Duodenal mucosa (tissue), 2 donors: ENCODE results near the gene EFCC1.

Experiments
- H3K27ac ChIP-seq: one replicate; pipeline ENCODE4 v1.7.0; 2013; ENCODE audit warnings: low read depth, low read length
- H3K27me3 ChIP-seq, 2 donors: one replicate each; pipeline ENCODE4 v1.7.0; 2013; ENCODE audit warnings: low read length in 2 of 2, control low read depth in 1 of 2; ENCODE audit not compliant: insufficient read depth in 2 of 2, control insufficient read depth in 1 of 2
- H3K36me3 ChIP-seq, 2 donors: one replicate each; pipeline ENCODE4 v1.7.0; 2013; ENCODE audit warnings: low read length in 2 of 2, control low read depth in 1 of 2; ENCODE audit not compliant: insufficient read depth in 2 of 2, control insufficient read depth in 1 of 2
- H3K4me1 ChIP-seq, 2 donors: one replicate each; pipeline ENCODE4 v1.7.0; 2013; ENCODE audit warnings: low read length in 2 of 2, control low read depth in 1 of 2; ENCODE audit not compliant: insufficient read depth in 2 of 2, control insufficient read depth in 1 of 2
- H3K4me3 ChIP-seq, 2 donors: one replicate each; pipeline ENCODE4 v1.7.0; 2013; ENCODE audit warnings: low read length in 2 of 2, low read depth in 1 of 2
- H3K9ac ChIP-seq, 2 donors: one replicate each; pipeline ENCODE4 v1.7.0; 2013; ENCODE audit warnings: low read length in 2 of 2, low read depth in 1 of 2
- H3K9me3 ChIP-seq, 2 donors: one replicate each; pipeline ENCODE4 v1.7.0; 2013; ENCODE audit warnings: low read length in 2 of 2, control low read depth in 1 of 2; ENCODE audit not compliant: control insufficient read depth in 1 of 2

Gene EFCC1

DNA sequence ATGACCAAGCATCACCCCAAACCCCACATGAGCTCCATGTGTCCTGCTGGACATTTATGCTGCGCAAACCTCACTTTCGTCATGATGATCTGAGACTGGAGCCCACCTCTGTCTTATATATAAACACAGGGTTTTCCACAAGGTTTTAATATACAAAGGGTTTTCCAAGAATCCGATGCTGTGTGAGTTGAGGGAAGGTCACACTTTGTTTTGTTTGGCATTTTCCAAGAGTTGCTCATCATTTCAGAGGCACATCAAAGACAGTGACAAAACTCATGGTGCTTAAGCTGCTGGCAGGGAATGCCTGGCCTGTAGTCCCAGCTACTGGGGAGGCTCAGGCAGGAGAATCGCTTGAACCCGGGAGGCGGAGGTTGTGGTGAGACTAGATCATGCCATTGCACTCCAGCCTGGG lies 20.0 kb downstream of the EFCC1 start:
- Histone ChIP-seq H3K9ac (no peak overlapping the region), H3K27me3 (no peaks in the 10 kb centered on the region), H3K4me3 (no peak overlapping the region), H3K4me1 (peaks cover 17 to 21% of the 10 kb centered on the region in 2 donors), H3K36me3 (no peaks in the 10 kb centered on the region), H3K27ac (no peak overlapping the region), H3K9me3 (no peaks in the 10 kb centered on the region)

- no peaks in the 10 kb centered on the region for H3K27me3 ChIP-seq
- H3K36me3 ChIP-seq: no peaks in the 10 kb centered on the region
- peaks cover 13 to 15% of the 10 kb centered on the region in 2 donors for H3K4me1 ChIP-seq
- no peaks in the 10 kb centered on the region for H3K9me3 ChIP-seq
- peak overlapping the region; percentile 33 for H3K27ac ChIP-seq
- H3K4me3 ChIP-seq: no peak overlapping the region
- H3K9ac ChIP-seq: no peak overlapping the region
Observed at GRCh38 chr3:129022114-129023007, 21.3 kb downstream of the EFCC1 start.

DNA sequence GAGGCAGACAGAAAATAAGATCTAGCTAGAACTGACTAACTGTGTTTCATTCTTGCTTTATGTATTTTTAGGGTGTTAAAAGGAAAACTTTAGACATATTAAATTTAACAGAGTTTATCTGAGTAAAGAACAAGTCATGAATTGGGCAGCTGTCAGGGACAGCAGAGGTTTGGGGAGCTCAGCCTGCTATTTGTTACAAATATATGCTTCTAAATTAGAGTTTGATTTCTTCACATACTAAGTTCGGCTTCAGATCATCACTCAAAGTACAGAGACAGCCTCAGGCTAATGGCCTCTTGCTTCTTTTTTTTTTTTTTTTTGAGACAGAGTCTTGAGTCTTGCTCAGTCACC lies 21.9 kb downstream of the EFCC1 start:
- Histone ChIP-seq H3K4me3 (no peak overlapping the region), H3K9ac (no peak overlapping the region), H3K4me1 (peaks cover 10 to 14% of the 10 kb centered on the region in 2 donors), H3K27ac (peak overlapping the region; percentile 33), H3K36me3 (no peaks in the 10 kb centered on the region), H3K27me3 (no peaks in the 10 kb centered on the region), H3K9me3 (no peaks in the 10 kb centered on the region)

GRCh38 chr3:129023909-129024308 lies 22.8 kb downstream of the EFCC1 start:
- Histone ChIP-seq H3K9me3 (no peaks in the 10 kb centered on the region), H3K4me3 (no peak overlapping the region), H3K4me1 (peaks cover 10 to 14% of the 10 kb centered on the region in 2 donors), H3K27ac (no peak overlapping the region), H3K9ac (no peak overlapping the region), H3K27me3 (no peaks in the 10 kb centered on the region), H3K36me3 (no peaks in the 10 kb centered on the region)

GRCh38 chr3:129025108-129025507 lies 24.0 kb downstream of the EFCC1 start:
- no peaks in the 10 kb centered on the region for H3K27me3 ChIP-seq
- H3K9ac ChIP-seq: no peak overlapping the region
- no peak overlapping the region for H3K4me3 ChIP-seq
- H3K36me3 ChIP-seq: no peaks in the 10 kb centered on the region
- peak overlapping the region; percentile 39 for H3K27ac ChIP-seq
- no peaks in the 10 kb centered on the region for H3K9me3 ChIP-seq
- H3K4me1 ChIP-seq: peaks cover 10 to 14% of the 10 kb centered on the region in 2 donors

- H3K9ac ChIP-seq: no peak overlapping the region
Observed at GRCh38 chr3:129025691-129026435, 24.8 kb downstream of the EFCC1 start.

DNA sequence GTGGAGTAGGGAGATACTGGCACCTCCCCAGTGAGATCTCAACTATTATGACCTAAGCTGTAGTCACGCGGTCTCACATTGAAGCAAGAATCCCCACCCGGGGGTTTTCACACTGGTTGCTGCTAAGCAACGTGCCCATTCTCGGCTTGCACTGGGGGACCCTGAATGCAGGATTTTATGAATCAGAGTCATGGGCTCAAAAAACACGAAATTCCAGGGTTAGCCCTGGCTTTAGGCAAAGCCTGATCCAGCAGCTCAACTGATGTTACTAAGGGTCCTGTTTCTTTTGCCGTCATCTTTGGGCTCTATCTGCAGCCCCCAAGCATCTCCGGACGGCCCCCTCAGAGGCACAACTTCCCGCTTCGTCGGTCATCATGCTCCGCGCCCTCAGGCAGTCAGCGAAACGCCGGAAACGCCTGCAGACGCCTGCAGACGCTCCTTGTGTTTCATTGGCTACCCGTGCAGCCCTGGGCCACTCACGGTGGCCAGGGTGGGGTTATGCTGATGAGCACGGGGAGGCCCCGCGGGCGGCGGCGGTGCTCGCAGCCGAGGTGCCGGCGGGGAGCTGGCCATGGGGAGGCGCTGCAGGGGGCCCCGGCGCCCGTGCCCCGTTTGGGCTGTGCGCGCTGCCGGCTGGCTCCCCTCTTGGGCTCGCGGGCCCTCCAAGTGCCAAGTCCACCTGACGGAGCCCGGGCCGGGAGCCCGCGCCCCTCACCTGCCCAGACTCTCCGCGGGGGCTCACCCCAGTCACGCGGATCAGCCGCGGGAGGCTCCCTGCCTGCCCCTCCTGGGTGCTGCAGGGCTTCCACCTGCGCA lies 25.8 kb downstream of the EFCC1 start:
- Histone ChIP-seq H3K36me3 (no peaks in the 10 kb centered on the region), H3K4me3 (peak overlapping the region; percentile 50 to 67), H3K9me3 (no peaks in the 10 kb centered on the region), H3K4me1 (peaks cover 10 to 14% of the 10 kb centered on the region in 2 donors), H3K27ac (no peak overlapping the region), H3K9ac (peak overlapping the region; percentile 48 to 70), H3K27me3 (no peaks in the 10 kb centered on the region)

More at GRCh38 chr3:129025691-129026435, 24.8 kb downstream of the EFCC1 start:
- Histone ChIP-seq H3K4me3 (no peak overlapping the region), H3K9me3 (no peaks in the 10 kb centered on the region), H3K36me3 (no peaks in the 10 kb centered on the region), H3K4me1 (peaks cover 10 to 14% of the 10 kb centered on the region in 2 donors), H3K27me3 (no peaks in the 10 kb centered on the region), H3K27ac (no peak overlapping the region)

GRCh38 chr3:129027544-129027880 lies 26.4 kb downstream of the EFCC1 start:
- Histone ChIP-seq H3K27ac (no peak overlapping the region), H3K4me3 (peak overlapping the region; percentile 50 to 66), H3K27me3 (no peaks in the 10 kb centered on the region), H3K9ac (peak overlapping the region; percentile 48 to 70), H3K36me3 (no peaks in the 10 kb centered on the region), H3K9me3 (no peaks in the 10 kb centered on the region), H3K4me1 (peaks cover 10 to 14% of the 10 kb centered on the region in 2 donors)

- Histone ChIP-seq H3K9ac (no peak overlapping the region), H3K9me3 (no peaks in the 10 kb centered on the region), H3K4me3 (no peak overlapping the region), H3K36me3 (no peaks in the 10 kb centered on the region), H3K27me3 (no peaks in the 10 kb centered on the region), H3K27ac (no peak overlapping the region), H3K4me1 (peaks cover 10 to 14% of the 10 kb centered on the region in 2 donors)
Observed at GRCh38 chr3:129028866-129029265, 27.8 kb downstream of the EFCC1 start.
